Sigmoid colon (tissue), 7 donors: ENCODE data around the gene MORN4. TPM values are rescaled to one million over a fixed set of nuclear protein-coding genes. Genes with fewer than 3 reads are reported as not detected.
"Not testable (repeated sequence)": the region's sequence is repeated elsewhere in the genome, so short reads cannot be mapped to it uniquely, and the experiment has no call there.

Experiments
- DNase-seq: peaks from one replicate; pipeline ENCODE4 v3.0.0-alpha.2; 2019
- H3K27ac ChIP-seq, 4 donors: fragments of 200-600 bp; sonication (generic); one replicate each; pipeline ENCODE4 v1.5.1; 2016 to 2019; ENCODE audit warnings: mild to moderate bottlenecking in 1 of 4
- H3K27me3 ChIP-seq, 3 donors: fragments of 200-600 bp; sonication (generic); one replicate each; pipeline ENCODE4 v1.5.1; 2019; ENCODE audit warnings: mild to moderate bottlenecking in 1 of 3
- H3K36me3 ChIP-seq, 4 donors: fragments of 200-600 bp; sonication (generic); one replicate each; pipeline ENCODE4 v1.5.1; 2016 to 2019
- H3K4me1 ChIP-seq, 4 donors: fragments of 200-600 bp; sonication (generic); one replicate each; pipeline ENCODE4 v1.5.1; 2017 to 2019
- H3K4me3 ChIP-seq, 4 donors: fragments of 200-600 bp; sonication (generic); one replicate each; pipeline ENCODE4 v1.5.1; 2017 to 2019; ENCODE audit warnings: mild to moderate bottlenecking in 2 of 4, moderate library complexity in 1 of 4
- H3K9me3 ChIP-seq, 4 donors: fragments of 200-600 bp in 3 of 4; sonication (generic) in 3 of 4; one replicate each; pipeline versions ENCODE4 v1.5.1 to v1.6.1; 2013 to 2019
- CTCF ChIP-seq, 4 experiments: fragments of 450-650 bp in 3 of 4; fragments of 200-600 bp in 1 of 4; IDR thresholded peaks; one replicate each; pipeline ENCODE4 v1.5.1; 2016 to 2019; ENCODE audit warnings: antibody characterized with exemption in 4 of 4, mild to moderate bottlenecking in 3 of 4, moderate library complexity in 2 of 4
- EP300 ChIP-seq, 4 donors: sonication (generic); formaldehyde crosslinking; IDR thresholded peaks; one replicate each; pipeline ENCODE4 v1.6.1; 2017; ENCODE audit warnings: antibody characterized with exemption in 4 of 4
- POLR2A ChIP-seq, 2 donors: fragments of 450-650 bp; IDR thresholded peaks; one replicate each; pipeline ENCODE4 v1.6.1; 2016; ENCODE audit warnings: antibody characterized with exemption in 2 of 2, mild to moderate bottlenecking in 2 of 2, moderate library complexity in 2 of 2
- POLR2AphosphoS5 ChIP-seq, 4 donors: sonication (generic); formaldehyde crosslinking; IDR thresholded peaks; one replicate each; pipeline ENCODE4 v1.6.1; 2017; ENCODE audit warnings: antibody characterized with exemption in 4 of 4
- WGBS, 2 donors: extraction: QIAGEN DNeasy Blood & Tissue Kit; methylation state at CpG; one replicate each; pipeline ENCODE4 v1.1.7; 2013; 5-methylcytosine and 5-hydroxymethylcytosine counted together
- intact Hi-C: fragments of 100-400 bp; cut with DNase I; formaldehyde crosslinking; loops from one replicate; pipeline ENCODE4 v1.15.1; 2023
- polyA plus RNA-seq, 3 donors: library from polyadenylated mRNA; stranded (reverse); fragments of 200-250 nt; gene quantifications; one replicate each; pipeline ENCODE4 v1.2.3, GENCODE V29; 2013
- total RNA-seq, 4 donors: library from RNA; depleted of rRNA; stranded (reverse); fragments of >200 nt; gene quantifications; one replicate each; pipeline ENCODE4 v1.1.0, GENCODE V29; 2016
- donor health status: healthy with polysubstance abuse.
- donor health status: Bipolar disorder and iron deficiency.
- donor health status: healthy.

The MORN4 gene
- total and polyA plus RNA-seq, 7 donors, result 0.83 to 23.4 (median 2.5) TPM

GRCh38 chr10:97664282-97664850 is 31.1 kb upstream of the MORN4 start:
- DNase-seq, result no peak
- Histone ChIP-seq H3K27me3 (no peaks in the 10 kb centered on the region), H3K27ac (no peak overlapping the region), H3K36me3 (peaks cover 14 to 82% (median 36%) of the 10 kb centered on the region in 4 donors), H3K9me3 (no peaks in the 10 kb centered on the region), H3K4me3 (no peak overlapping the region), H3K4me1 (no peaks in the 10 kb centered on the region)
- WGBS, 2 donors, result 26 to 56% methylated on average over 1 of the region's 1 CpG
- TF ChIP-seq POLR2A (IDR thresholded peaks at IDR 0.05), result no peak
- no peak for TF ChIP-seq POLR2AphosphoS5 (IDR thresholded peaks at IDR 0.05)
- no peak for TF ChIP-seq CTCF (IDR thresholded peaks at IDR 0.05)
- TF ChIP-seq EP300 (IDR thresholded peaks at IDR 0.05), result no peak
- intact Hi-C loops, result no loop called here

- 77 to 84% methylated on average over 1 of the region's 1 CpG for WGBS, 2 donors
- peaks cover 5 to 81% (median 27%) of the 10 kb centered on the region in 4 donors for H3K36me3 ChIP-seq
- intact Hi-C loops, result no loop called here
- H3K4me1 ChIP-seq, result no peaks in the 10 kb centered on the region
- no peaks in the 10 kb centered on the region for H3K9me3 ChIP-seq
- H3K27ac ChIP-seq, result no peak overlapping the region
- TF ChIP-seq POLR2A (IDR thresholded peaks at IDR 0.05) (no peak), CTCF (IDR thresholded peaks at IDR 0.05) (no peak), POLR2AphosphoS5 (IDR thresholded peaks at IDR 0.05) (no peak), EP300 (IDR thresholded peaks at IDR 0.05) (no peak)
- H3K4me3 ChIP-seq, result no peak overlapping the region
- DNase-seq, result no peak
- H3K27me3 ChIP-seq, result no peaks in the 10 kb centered on the region
Measured at GRCh38 chr10:97659589-97659988, 26.3 kb upstream of the MORN4 start.

- Histone ChIP-seq H3K4me1 (no peaks in the 10 kb centered on the region), H3K27ac (no peak overlapping the region), H3K9me3 (no peaks in the 10 kb centered on the region), H3K27me3 (no peaks in the 10 kb centered on the region), H3K36me3 (peaks cover 0 to 80% (median 29%) of the 10 kb centered on the region in 4 donors), H3K4me3 (no peak overlapping the region)
- no peak for TF ChIP-seq CTCF (IDR thresholded peaks at IDR 0.05)
- TF ChIP-seq EP300 (IDR thresholded peaks at IDR 0.05), result no peak
- TF ChIP-seq POLR2A (IDR thresholded peaks at IDR 0.05), result no peak
- TF ChIP-seq POLR2AphosphoS5 (IDR thresholded peaks at IDR 0.05), result no peak
- WGBS, 2 donors, result 92 to 94% methylated on average over 5 of the region's 5 CpGs
- no peak for DNase-seq
- intact Hi-C loops, result no loop called here
Measured at GRCh38 chr10:97656777-97657176, 23.5 kb upstream of the MORN4 start.

GRCh38 chr10:97651773-97652172 is 18.5 kb upstream of the MORN4 start:
- Histone ChIP-seq H3K9me3 (no peaks in the 10 kb centered on the region), H3K36me3 (peaks cover 0 to 66% (median 23%) of the 10 kb centered on the region in 4 donors), H3K27me3 (no peaks in the 10 kb centered on the region), H3K4me1 (peaks cover 0 to 32% (median 0%) of the 10 kb centered on the region in 4 donors), H3K27ac (no peak overlapping the region), H3K4me3 (no peak overlapping the region)
- DNase-seq, result no peak
- intact Hi-C loops, result no loop called here
- 91 to 96% methylated on average over 3 of the region's 3 CpGs for WGBS, 2 donors
- no peak for TF ChIP-seq EP300 (IDR thresholded peaks at IDR 0.05)

- no peak overlapping the region for H3K27ac ChIP-seq
- no peaks in the 10 kb centered on the region for H3K27me3 ChIP-seq
- no peak for DNase-seq
- intact Hi-C loops, result no loop called here
- H3K4me1 ChIP-seq, result peaks cover 0 to 32% (median 0%) of the 10 kb centered on the region in 4 donors
- H3K36me3 ChIP-seq, result peaks cover 0 to 56% (median 18%) of the 10 kb centered on the region in 4 donors
- peak in 1 of 4 donors; percentile 6 for TF ChIP-seq POLR2AphosphoS5 (IDR thresholded peaks at IDR 0.05)
- no peak for TF ChIP-seq POLR2A (IDR thresholded peaks at IDR 0.05)
- no peak for TF ChIP-seq EP300 (IDR thresholded peaks at IDR 0.05)
- TF ChIP-seq CTCF (IDR thresholded peaks at IDR 0.05), result no peak
- WGBS, 2 donors, result 89 to 90% methylated on average over 3 of the region's 3 CpGs
- no peaks in the 10 kb centered on the region for H3K9me3 ChIP-seq
- no peak overlapping the region for H3K4me3 ChIP-seq
Measured at GRCh38 chr10:97650726-97651125, 17.4 kb upstream of the MORN4 start.

- Histone ChIP-seq H3K27ac (peak overlapping the region in 2 of 4 donors; percentile 12 to 68), H3K4me1 (peaks cover 0 to 32% (median 0%) of the 10 kb centered on the region in 4 donors), H3K36me3 (peaks cover 0 to 52% (median 20%) of the 10 kb centered on the region in 4 donors)
- H3K9me3 ChIP-seq, intact Hi-C loops, H3K27me3 ChIP-seq, H3K4me3 ChIP-seq, DNase-seq: not testable (repeated sequence)
- 94 to 96% methylated on average over 4 of the region's 4 CpGs for WGBS, 2 donors
Measured at GRCh38 chr10:97649405-97649750, 16.1 kb upstream of the MORN4 start.
